T-helper 2 cell treated with Interferon-gamma antibody and Interleukin-4, amounts not matched to agents 100 ng/mL and 5 ng/mL, for 36 hours (primary cell): Measurements from ENCODE around the gene CYGB. TPM values are rescaled to one million over a fixed set of nuclear protein-coding genes. Genes with fewer than 3 reads are reported as not detected.
"Not testable (repeated sequence)": the region's sequence is repeated elsewhere in the genome, so short reads cannot be mapped to it uniquely, and the experiment has no call there.

ENCODE experiments used
- intact Hi-C: fragments of 100-400 bp; cut with micrococcal nuclease; formaldehyde crosslinking; loops from one replicate; pipeline ENCODE4 v1.15.1; 2023
- total RNA-seq: library from RNA; stranded (reverse); gene quantifications from 2 replicates; pipeline ENCODE4 v1.2.3, GENCODE V29; 2022

Gene CYGB
- total RNA-seq, 1 donor from 2014 or later: 0.11 TPM

- intact Hi-C loops: no loop called here
Observed at GRCh38 chr17:76524598-76525512, 12.7 kb downstream of the CYGB start.

- intact Hi-C loops: loop anchor here (1.0 kb wide), 3 partner anchors 24 to 158 kb away; no protein-coding TSS in a partner anchor
Observed at GRCh38 chr17:76523084-76524037, 14.1 kb downstream of the CYGB start.

DNA sequence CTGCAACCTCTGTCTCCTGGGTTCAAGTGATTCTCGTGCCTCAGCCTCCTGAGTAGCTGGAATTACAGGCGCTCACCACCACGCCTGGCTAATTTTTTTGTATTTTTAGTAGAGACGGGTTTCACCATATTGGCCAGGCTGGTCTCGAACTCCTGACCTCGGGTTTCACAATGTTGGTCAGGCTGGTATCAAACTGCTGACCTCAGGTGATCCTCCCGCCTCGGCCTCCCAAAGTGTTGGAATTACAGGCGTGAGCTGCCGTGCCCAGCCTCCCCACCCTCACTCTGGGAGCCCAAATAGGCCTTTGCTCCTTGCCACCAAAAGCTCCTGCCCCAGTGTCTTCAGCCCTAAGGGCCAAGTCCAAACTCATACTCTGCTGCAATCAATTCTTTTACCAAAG lies 15.8 kb downstream of the CYGB start:
- intact Hi-C loops: not testable (repeated sequence)

DNA sequence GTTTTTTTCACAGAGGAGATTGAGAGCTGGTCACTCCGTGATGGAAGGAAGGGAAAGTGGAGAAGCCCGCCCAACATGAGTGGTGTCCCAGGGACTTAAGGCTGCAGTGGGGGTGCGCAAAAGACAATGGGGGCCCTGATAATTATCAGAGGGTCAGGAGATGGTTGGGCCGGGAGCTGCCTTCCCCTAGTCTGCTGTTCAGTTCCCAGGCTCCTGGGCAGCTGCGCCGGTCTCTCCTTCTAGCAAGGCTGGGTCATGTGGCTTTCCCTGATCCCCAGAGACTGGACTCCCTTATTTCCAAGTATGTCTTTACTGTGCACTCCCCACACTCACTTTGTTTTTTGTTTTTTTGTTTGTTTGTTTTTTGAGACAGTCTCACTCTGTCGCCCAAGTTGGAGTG lies 16.2 kb downstream of the CYGB start:
- intact Hi-C loops: no loop called here

- intact Hi-C loops: loop anchor here (10.0 kb wide), 1 partner anchor 205 kb away; no protein-coding TSS in a partner anchor
Observed at GRCh38 chr17:76519048-76519966, 18.2 kb downstream of the CYGB start.

GRCh38 chr17:76517638-76518038 lies 19.9 kb downstream of the CYGB start:
- intact Hi-C loops: loop anchor here (10.0 kb wide), 1 partner anchor 203 kb away; no protein-coding TSS in a partner anchor

DNA sequence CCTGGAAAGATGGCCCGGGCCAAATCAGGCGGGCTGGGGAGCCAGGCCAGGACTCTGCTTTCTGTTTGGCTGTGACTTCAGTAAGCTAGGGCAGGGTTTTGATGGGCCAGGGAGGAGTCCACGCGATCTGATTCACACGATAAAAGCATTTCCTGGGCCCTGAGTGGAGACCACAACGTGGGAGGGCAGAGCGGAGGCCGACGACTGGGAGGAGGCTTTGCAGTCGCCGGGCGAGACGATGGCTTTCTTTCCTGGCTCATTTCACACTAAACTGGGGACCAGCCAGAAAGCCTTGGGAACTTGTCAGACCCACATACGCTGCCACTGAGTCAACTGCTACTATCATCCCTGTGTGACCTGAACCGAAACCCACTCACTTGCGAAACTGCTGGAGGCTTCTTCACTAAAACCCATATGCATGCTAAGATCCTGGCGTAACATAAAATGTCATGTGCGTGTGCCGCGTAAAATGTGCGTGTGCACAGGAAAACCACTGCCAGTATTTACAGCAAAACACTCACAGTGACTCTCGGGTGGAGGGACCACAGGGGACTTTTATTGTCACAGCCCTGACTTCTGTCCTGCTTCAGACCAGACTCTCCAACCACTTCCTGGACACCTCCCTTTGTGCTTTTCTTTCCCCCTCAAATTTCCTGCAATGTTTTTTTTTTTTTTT lies 22.1 kb downstream of the CYGB start:
- intact Hi-C loops: loop anchor here (1.0 to 10.0 kb wide), 5 partner anchors 42 to 222 kb away; partner anchors contain the start of genes JMJD6, METTL23 and SRSF2

- intact Hi-C loops: loop anchor here (2.0 to 10.0 kb wide), 2 partner anchors 200 to 212 kb away; partner anchors contain the start of genes JMJD6 and METTL23
Observed at GRCh38 chr17:76514355-76514754, 23.2 kb downstream of the CYGB start.

GRCh38 chr17:76513306-76513692 lies 24.2 kb downstream of the CYGB start:
- intact Hi-C loops: loop anchor here (10.0 kb wide), 1 partner anchor 198 kb away; no protein-coding TSS in a partner anchor

DNA sequence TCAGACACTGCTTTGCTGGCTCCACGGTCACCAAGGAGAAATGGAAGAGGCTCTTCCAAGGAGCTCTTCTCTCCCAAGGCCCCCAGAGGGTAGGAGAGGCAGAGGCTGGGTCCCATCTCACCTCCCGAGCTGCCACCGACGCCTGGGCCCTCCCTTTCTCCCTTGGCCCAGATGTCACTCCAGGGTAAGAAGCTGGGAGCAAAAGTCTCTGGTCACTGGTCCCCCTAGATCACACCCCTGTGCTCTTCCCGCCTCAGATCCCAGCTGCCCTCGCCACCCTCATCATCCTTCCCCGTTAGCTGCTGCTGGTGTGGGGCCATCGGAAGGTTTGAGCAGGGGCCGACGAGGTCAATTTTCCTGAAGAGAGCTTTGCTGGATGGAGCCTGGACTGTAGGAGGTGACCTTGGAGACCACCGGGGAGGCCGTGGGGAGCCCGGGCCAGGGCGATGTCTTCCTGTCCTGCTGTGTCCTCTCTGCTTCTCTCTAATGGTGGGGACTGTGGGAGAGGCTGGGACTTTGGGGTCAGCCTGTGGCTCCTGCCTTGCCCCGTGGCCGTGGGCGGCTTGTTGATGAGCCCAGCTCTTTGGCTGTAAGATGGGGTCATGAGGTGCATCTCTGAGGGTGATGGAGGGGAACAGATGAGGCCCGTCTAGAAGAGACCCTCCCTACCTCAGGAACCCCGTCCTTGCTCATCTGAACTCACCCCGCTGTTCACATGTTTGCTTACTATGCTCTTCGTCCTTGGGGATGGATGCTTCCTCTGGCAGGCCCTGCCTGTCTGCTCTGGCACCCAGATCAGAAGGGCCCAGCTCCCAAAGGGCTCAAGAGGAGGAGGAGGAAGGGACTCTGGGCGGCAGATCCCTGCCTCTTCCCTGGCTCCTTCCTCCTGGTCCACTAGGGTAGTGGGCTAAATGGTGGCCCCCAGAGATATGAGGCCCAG lies 24.9 kb downstream of the CYGB start:
- intact Hi-C loops: loop anchor here (10.0 kb wide), 1 partner anchor 198 kb away; no protein-coding TSS in a partner anchor

- intact Hi-C loops: loop anchor here (10.0 kb wide), 1 partner anchor 197 kb away; no protein-coding TSS in a partner anchor
Observed at GRCh38 chr17:76511668-76512365, 25.7 kb downstream of the CYGB start.

DNA sequence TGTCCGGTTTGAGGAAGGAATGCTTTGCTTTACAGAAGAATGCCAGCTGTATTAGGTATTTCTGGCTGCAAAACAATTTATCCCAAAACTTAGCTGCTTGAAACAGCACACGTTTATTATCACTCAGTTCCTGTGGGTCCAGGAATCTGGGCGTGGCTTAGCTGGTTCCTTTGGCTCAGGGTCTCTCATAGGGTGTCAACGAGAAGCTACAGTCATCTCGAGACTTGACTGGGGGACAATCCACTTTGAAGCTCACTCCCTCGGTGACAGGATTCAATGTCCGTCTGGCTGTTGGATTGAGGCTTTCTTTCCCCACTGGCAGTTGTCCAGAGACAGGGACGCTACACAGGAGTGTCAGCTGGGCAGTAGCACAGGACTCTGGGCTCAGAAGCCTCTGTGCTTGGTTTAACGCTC lies 26.7 kb downstream of the CYGB start:
- intact Hi-C loops: loop anchor here (10.0 kb wide), 1 partner anchor 196 kb away; no protein-coding TSS in a partner anchor

GRCh38 chr17:76508472-76509063 lies 28.9 kb downstream of the CYGB start:
- intact Hi-C loops: not testable (repeated sequence)

DNA sequence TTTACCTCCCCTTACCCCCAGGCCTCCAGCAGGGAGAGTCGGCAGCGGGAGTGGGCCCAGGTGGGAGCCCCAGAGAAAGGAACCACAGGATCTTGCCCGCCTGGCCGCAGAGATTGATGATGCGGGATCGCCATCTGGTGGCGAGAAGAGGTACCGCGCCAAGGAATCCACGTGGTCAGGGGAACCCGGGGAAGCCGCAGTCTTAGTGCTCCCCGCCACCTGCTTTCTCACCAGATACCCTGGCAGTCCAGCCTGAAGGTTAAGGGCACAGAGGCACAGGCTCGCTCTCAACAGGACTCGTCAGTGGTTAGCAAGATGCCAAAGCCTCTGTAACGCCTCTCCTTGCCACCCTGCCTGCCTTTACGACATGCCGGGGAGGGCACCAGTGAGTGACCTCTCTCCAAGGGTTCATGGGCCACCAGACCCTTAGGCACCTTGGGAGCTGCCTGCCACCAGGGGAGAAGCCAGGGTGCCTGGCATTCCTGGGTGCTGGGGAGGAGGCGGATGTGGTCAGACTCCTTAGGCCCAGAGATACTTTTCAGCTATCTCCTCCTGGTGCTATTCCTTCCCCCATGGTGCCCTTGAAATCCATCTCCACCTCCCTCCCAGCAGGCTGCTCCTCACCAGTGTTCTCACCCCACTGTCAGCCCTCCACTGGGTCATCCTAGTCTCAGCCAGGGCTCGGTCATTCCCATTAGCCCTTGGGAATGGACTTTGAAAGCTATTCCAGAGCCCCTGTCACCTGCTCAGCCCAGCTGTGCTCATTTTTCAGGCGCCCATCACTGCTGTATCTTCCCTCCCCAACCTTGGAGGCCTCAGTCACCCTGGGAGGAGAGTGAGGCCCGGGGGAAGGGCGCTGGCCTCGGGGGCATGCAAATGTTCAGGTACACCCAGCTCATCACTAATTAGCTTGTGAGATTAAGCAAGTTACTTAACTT lies 30.8 kb downstream of the CYGB start:
- intact Hi-C loops: loop anchor here (1.0 kb wide), 2 partner anchors 40 to 98 kb away; no protein-coding TSS in a partner anchor

- intact Hi-C loops: no loop called here
Observed at GRCh38 chr17:76504117-76504516, 33.4 kb downstream of the CYGB start.
